ENCODE results near the gene NARS2.

Gene NARS2

GRCh38 chr11:78414321-78415051 lies 160.2 kb downstream of the NARS2 start:
- Histone ChIP-seq H2AFZ (ENCODE audit: low read depth) (no peak overlapping the region), H3K79me2 (ENCODE audit: insufficient read depth, low read depth) (no peaks in the 10 kb centered on the region), H3K27ac (no peak overlapping the region), H3K27me3 (ENCODE audit: insufficient read depth, low read depth) (no peaks in the 10 kb centered on the region; the same call in 1 of the 2 replicates), H3K9ac (no peak overlapping the region), H3K4me2 (no peak overlapping the region), H3K36me3 (ENCODE audit: insufficient read depth) (no peaks in the 10 kb centered on the region), H4K20me1 (ENCODE audit: insufficient read depth) (no peaks in the 10 kb centered on the region), H3K4me1 (ENCODE audit: low read depth, poor library complexity, severe bottlenecking) (peaks cover 11% of the 10 kb centered on the region), H3K4me3 (IDR thresholded peaks at IDR 0.05; ENCODE audit: insufficient read depth, low read depth, low read length) (no peak overlapping the region)
- TF ChIP-seq CTCF (conservative IDR thresholded peaks at IDR 0.05; ENCODE audit: low read depth, low read length) = peak; percentile 75

GRCh38 chr11:78408619-78409018 lies 166.0 kb downstream of the NARS2 start:
- no peak overlapping the region for H3K9ac ChIP-seq
- H3K27me3 ChIP-seq (ENCODE audit: insufficient read depth, low read depth) = no peaks in the 10 kb centered on the region
- H3K36me3 ChIP-seq (ENCODE audit: insufficient read depth) = no peaks in the 10 kb centered on the region
- no peak overlapping the region for H3K4me3 ChIP-seq (IDR thresholded peaks at IDR 0.05; ENCODE audit: insufficient read depth, low read depth, low read length)
- H3K4me1 ChIP-seq (ENCODE audit: low read depth, poor library complexity, severe bottlenecking) = no peaks in the 10 kb centered on the region
- H3K4me2 ChIP-seq = no peak overlapping the region
- H4K20me1 ChIP-seq (ENCODE audit: insufficient read depth) = no peaks in the 10 kb centered on the region
- TF ChIP-seq CTCF (conservative IDR thresholded peaks at IDR 0.05; ENCODE audit: low read depth, low read length) = no peak
- H3K27ac ChIP-seq = no peak overlapping the region
- H2AFZ ChIP-seq (ENCODE audit: low read depth) = no peak overlapping the region
- no peaks in the 10 kb centered on the region for H3K79me2 ChIP-seq (ENCODE audit: insufficient read depth, low read depth)

- Histone ChIP-seq H3K4me3 (IDR thresholded peaks at IDR 0.05; ENCODE audit: insufficient read depth, low read depth, low read length) (no peak overlapping the region), H3K36me3 (ENCODE audit: insufficient read depth) (no peaks in the 10 kb centered on the region), H2AFZ (ENCODE audit: low read depth) (no peak overlapping the region), H3K4me1 (ENCODE audit: low read depth, poor library complexity, severe bottlenecking) (no peaks in the 10 kb centered on the region), H3K27ac (no peak overlapping the region), H3K4me2 (no peak overlapping the region), H3K9ac (no peak overlapping the region), H3K27me3 (ENCODE audit: insufficient read depth, low read depth) (no peaks in the 10 kb centered on the region), H4K20me1 (ENCODE audit: insufficient read depth) (no peaks in the 10 kb centered on the region), H3K79me2 (ENCODE audit: insufficient read depth, low read depth) (no peaks in the 10 kb centered on the region)
- no peak for TF ChIP-seq CTCF (conservative IDR thresholded peaks at IDR 0.05; ENCODE audit: low read depth, low read length)
Measured at GRCh38 chr11:78406568-78407196, 168.0 kb downstream of the NARS2 start.

- no peak overlapping the region for H3K27ac ChIP-seq
- no peaks in the 10 kb centered on the region for H3K27me3 ChIP-seq (ENCODE audit: insufficient read depth, low read depth)
- H3K36me3 ChIP-seq (ENCODE audit: insufficient read depth) = no peaks in the 10 kb centered on the region
- no peak overlapping the region for H2AFZ ChIP-seq (ENCODE audit: low read depth)
- no peaks in the 10 kb centered on the region for H4K20me1 ChIP-seq (ENCODE audit: insufficient read depth)
- no peak overlapping the region for H3K4me3 ChIP-seq (IDR thresholded peaks at IDR 0.05; ENCODE audit: insufficient read depth, low read depth, low read length)
- no peaks in the 10 kb centered on the region for H3K79me2 ChIP-seq (ENCODE audit: insufficient read depth, low read depth)
- no peak overlapping the region for H3K9ac ChIP-seq
- no peak overlapping the region for H3K4me2 ChIP-seq
- H3K4me1 ChIP-seq (ENCODE audit: low read depth, poor library complexity, severe bottlenecking) = no peaks in the 10 kb centered on the region
- no peak for TF ChIP-seq CTCF (conservative IDR thresholded peaks at IDR 0.05; ENCODE audit: low read depth, low read length)
Measured at GRCh38 chr11:78405805-78406204, 168.9 kb downstream of the NARS2 start.
